NT2/D1 (cell line): Measurements from ENCODE around the gene ARHGEF38.

Experiments used
- DNase-seq: peaks from one replicate; pipeline ENCODE4 v3.0.0-alpha.2; 2011; ENCODE audit warnings: low read depth, low spot score
- H3K27me3 ChIP-seq: 2 replicates; pipeline ENCODE4 v1.6.0; 2011; ENCODE audit warnings: mild to moderate bottlenecking; ENCODE audit not compliant: insufficient read length, insufficient read depth
- H3K36me3 ChIP-seq: 2 replicates; pipeline ENCODE4 v1.6.1; 2011; ENCODE audit warnings: mild to moderate bottlenecking, low read length, mixed read lengths; ENCODE audit not compliant: insufficient read depth, insufficient read length
- H3K4me1 ChIP-seq: 2 replicates; pipeline ENCODE4 v1.5.1; 2011; ENCODE audit not compliant: insufficient read depth, insufficient read length
- H3K4me3 ChIP-seq: 2 replicates; pipeline ENCODE4 v1.5.1; 2011; ENCODE audit warnings: low read depth; ENCODE audit not compliant: insufficient read length
- H3K9ac ChIP-seq: 2 replicates; pipeline ENCODE4 v1.6.0; 2011; ENCODE audit warnings: low read depth; ENCODE audit not compliant: insufficient read length
- H3K9me3 ChIP-seq: 2 replicates; pipeline ENCODE4 v1.5.1; 2011; ENCODE audit warnings: mild to moderate bottlenecking, low read length; ENCODE audit not compliant: insufficient read depth
- SUZ12 ChIP-seq: IDR thresholded peaks from 2 replicates; pipeline ENCODE4 v1.6.1; 2011; ENCODE audit not compliant: insufficient read length, insufficient read depth; ENCODE audit errors: extremely low read depth
- YY1 ChIP-seq: IDR thresholded peaks from 2 replicates; pipeline ENCODE4 v1.6.1; 2011; ENCODE audit not compliant: insufficient read length, insufficient read depth
- ZNF274 ChIP-seq: IDR thresholded peaks from 2 replicates; pipeline ENCODE4 v1.6.1; 2011; ENCODE audit warnings: mild to moderate bottlenecking, low read depth, low read length

ARHGEF38 gene

DNA sequence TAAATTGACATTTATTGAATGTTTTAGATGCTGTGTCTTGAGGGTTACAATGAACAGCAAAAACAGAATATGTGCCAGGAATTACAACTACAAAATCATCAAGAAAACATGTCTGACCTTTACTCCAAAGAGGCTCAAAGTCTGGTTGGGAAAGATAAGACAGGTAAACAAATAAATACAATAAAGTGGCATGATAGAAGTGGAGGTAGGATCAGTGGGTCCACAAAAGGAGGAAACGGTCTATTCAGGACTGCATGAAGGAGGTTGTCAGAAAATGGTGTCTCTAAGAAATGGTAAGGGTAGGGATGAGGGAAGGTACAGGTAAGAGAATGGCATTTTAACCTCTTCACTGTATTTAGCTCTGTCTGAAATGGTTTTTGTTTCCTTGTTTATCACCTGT is 3.8 kb downstream of the ARHGEF38 start:
- DNase-seq: no peak
- Histone ChIP-seq H3K36me3 (no peaks in the 10 kb centered on the region), H3K27me3 (peaks cover 92% of the 10 kb centered on the region)

DNA sequence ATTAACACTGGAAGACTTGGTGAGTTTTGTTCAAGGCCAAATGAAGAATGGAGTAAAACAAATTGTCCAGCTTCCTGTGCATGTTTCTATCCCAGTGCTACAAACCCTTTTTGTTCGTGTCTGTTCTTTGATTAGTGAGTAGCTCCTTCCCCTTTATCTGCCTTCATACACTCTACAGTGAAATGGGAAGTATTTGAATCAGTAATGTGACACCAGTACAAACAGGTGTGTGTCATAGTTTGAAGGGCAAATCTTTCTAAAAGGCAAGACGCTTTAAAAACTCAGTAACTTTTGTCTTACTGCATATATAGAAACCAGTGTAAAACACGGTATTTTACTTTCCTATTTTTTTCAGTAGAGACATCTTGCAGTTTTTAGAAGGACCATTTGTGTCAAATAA is 5.9 kb downstream of the ARHGEF38 start:
- no peak for DNase-seq
- no peaks in the 10 kb centered on the region for H3K4me1 ChIP-seq
- H3K4me3 ChIP-seq: no peak overlapping the region
- no peaks in the 10 kb centered on the region for H3K9me3 ChIP-seq
- no peak for TF ChIP-seq SUZ12
- no peak for TF ChIP-seq YY1
- no peak for TF ChIP-seq ZNF274
- H3K36me3 ChIP-seq: no peaks in the 10 kb centered on the region
- H3K9ac ChIP-seq: no peak overlapping the region
- peaks cover 82% of the 10 kb centered on the region for H3K27me3 ChIP-seq

More for the DNA sequence above, 3.8 kb downstream of the ARHGEF38 start:
- Histone ChIP-seq H3K4me3 (no peak overlapping the region), H3K9ac (no peak overlapping the region), H3K9me3 (no peaks in the 10 kb centered on the region), H3K4me1 (peaks cover 2% of the 10 kb centered on the region)
- no peak for TF ChIP-seq ZNF274
- TF ChIP-seq SUZ12: no peak
- no peak for TF ChIP-seq YY1

DNA sequence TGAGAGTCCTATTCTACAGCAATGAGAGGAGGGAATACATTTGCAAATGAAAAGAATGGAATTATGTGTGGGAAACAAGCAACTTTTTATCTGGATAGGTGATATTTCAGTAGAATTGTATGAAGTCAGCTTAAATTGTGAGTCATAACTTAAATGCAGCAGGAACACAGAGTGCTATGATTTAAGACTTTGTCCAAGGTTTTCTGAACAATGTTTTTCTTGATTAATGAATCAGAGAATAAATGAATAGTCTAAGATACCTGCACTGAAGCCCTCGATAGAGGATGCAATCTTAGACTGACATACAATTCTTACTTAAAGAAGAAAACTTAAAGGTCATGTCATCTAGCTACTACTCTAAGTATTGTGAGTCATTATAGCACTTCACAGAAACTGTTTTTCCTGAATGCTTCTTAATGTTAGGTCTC is 8.0 kb downstream of the ARHGEF38 start:
- DNase-seq: no peak
- TF ChIP-seq ZNF274: no peak
- TF ChIP-seq SUZ12: no peak
- TF ChIP-seq YY1: no peak
- H3K4me1 ChIP-seq: no peaks in the 10 kb centered on the region
- peaks cover 66% of the 10 kb centered on the region for H3K27me3 ChIP-seq
- H3K9me3 ChIP-seq: no peaks in the 10 kb centered on the region
- H3K36me3 ChIP-seq: no peaks in the 10 kb centered on the region
- no peak overlapping the region for H3K4me3 ChIP-seq
- no peak overlapping the region for H3K9ac ChIP-seq

DNA sequence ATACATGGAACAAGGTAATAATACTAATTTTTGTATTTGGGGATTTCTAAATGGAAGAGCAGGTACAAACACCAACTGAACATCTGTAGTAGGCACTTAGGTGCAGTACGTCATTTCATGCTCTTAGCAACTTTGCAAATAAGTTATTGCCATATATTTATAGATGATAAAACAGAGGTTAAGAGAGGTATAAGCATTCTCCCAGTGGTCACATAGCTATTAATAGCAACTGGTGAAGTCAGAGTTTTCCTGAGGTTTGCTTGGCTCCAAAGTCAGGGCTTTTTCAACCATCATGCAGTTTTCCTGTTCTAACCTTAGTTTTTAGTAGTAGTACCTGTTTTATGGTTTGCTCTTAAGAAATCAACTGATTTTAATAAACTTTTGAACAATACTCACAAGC is 10.9 kb downstream of the ARHGEF38 start:
- TF ChIP-seq ZNF274 (no peak), YY1 (no peak), SUZ12 (no peak)
- peaks cover 39% of the 10 kb centered on the region for H3K27me3 ChIP-seq
- DNase-seq: no peak
- no peak overlapping the region for H3K9ac ChIP-seq
- no peaks in the 10 kb centered on the region for H3K4me1 ChIP-seq
- H3K36me3 ChIP-seq: no peaks in the 10 kb centered on the region
- no peaks in the 10 kb centered on the region for H3K9me3 ChIP-seq
- no peak overlapping the region for H3K4me3 ChIP-seq

DNA sequence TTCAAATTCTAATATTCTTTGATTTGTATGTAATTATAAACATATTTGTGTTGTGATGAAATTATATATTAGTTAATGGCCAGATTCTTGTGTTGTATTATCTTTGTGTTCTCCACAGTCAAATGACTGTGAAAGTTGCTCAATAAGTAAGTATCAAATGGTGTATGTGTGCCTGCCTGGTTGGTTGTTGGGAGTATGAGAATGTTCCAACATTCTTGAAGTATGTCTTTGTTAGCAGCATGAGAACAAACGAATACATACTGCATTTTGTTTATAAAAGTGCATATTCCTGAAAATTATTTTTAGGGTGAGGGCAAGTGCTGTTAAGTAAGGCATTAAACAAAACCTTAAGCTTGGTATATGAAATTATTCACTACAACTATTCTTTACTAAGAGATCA is 16.2 kb downstream of the ARHGEF38 start:
- TF ChIP-seq YY1: no peak
- no peak for TF ChIP-seq ZNF274
- no peak for TF ChIP-seq SUZ12
- no peak overlapping the region for H3K9ac ChIP-seq
- no peak for DNase-seq
- no peaks in the 10 kb centered on the region for H3K9me3 ChIP-seq
- H3K36me3 ChIP-seq: no peaks in the 10 kb centered on the region
- no peaks in the 10 kb centered on the region for H3K4me1 ChIP-seq
- H3K4me3 ChIP-seq: no peak overlapping the region
- no peaks in the 10 kb centered on the region for H3K27me3 ChIP-seq

DNA sequence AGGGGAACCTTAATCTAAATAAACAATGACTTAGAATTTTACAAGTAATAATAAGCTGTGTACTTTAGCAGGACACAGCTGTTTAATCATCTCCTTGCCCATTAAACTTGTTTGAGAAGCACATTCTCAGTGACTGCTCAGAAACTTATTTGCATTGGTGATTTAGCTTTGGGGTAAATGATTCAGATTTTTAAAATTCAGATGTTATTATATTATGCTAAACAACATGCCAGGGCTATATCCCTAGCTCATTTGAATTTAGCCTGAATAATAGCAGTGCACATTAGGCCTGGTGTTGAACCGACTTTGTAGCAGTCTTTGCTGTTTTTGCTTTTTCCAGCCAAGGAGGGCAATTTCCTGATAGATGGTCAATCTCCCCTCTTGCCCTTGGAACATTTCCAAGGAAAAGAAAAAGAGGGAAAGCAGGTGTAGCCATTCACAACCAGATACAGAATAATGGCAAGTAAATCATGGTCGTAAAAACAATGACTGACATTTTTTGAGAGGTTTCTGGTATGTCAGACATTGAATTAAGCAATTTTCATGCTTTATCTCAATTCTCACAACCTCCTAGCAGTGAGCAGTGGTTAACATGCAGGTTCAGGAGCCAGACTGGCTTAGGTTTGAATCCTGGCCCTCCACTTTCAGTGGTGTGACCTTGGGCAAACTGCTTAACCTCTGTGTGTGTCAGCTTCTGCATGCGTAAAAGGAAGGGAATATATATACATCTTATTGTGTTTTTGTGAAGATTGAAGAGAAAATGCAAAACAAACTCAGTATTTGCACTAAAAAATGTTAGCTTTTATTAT is 16.8 kb downstream of the ARHGEF38 start:
- no peaks in the 10 kb centered on the region for H3K4me1 ChIP-seq
- DNase-seq: no peak
- no peaks in the 10 kb centered on the region for H3K36me3 ChIP-seq
- H3K9ac ChIP-seq: no peak overlapping the region
- H3K9me3 ChIP-seq: no peaks in the 10 kb centered on the region
- H3K27me3 ChIP-seq: no peaks in the 10 kb centered on the region
- H3K4me3 ChIP-seq: no peak overlapping the region
- no peak for TF ChIP-seq YY1
- no peak for TF ChIP-seq ZNF274
- TF ChIP-seq SUZ12: no peak

DNA sequence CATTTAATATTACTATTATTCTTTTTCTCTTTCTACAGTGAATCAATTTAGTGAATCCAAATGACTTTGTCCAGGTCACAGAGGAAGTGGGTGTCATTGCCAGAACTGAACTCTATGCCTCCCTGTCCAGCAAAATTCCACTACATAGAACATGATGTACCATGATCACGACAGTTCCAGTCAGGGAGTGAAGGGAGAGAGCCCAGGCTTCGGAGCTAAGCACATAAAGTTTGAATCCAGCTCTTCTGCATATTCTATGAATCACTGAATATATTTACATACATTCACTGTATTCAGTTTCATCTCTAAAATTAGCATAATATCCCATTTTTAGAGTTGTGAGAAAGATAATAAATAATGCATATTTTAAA is 17.4 kb downstream of the ARHGEF38 start:
- H3K9ac ChIP-seq: no peak overlapping the region
- H3K36me3 ChIP-seq: no peaks in the 10 kb centered on the region
- no peak for DNase-seq
- no peak for TF ChIP-seq YY1
- no peak for TF ChIP-seq SUZ12
- TF ChIP-seq ZNF274: no peak
- no peaks in the 10 kb centered on the region for H3K4me1 ChIP-seq
- no peaks in the 10 kb centered on the region for H3K27me3 ChIP-seq
- no peak overlapping the region for H3K4me3 ChIP-seq
- H3K9me3 ChIP-seq: no peaks in the 10 kb centered on the region
